Hematopoietic multipotent progenitor cell (in vitro differentiated cells): Measurements from ENCODE around the gene EDRF1. TPM values are rescaled to one million over a fixed set of nuclear protein-coding genes. Genes with fewer than 3 reads are reported as not detected.
"Not testable (repeated sequence)": the region's sequence is repeated elsewhere in the genome, so short reads cannot be mapped to it uniquely, and the experiment has no call there.

Experiments used
- DNase-seq, 3 donors: peaks; one replicate each; pipeline ENCODE4 v3.0.0-alpha.2; 2011 to 2015; ENCODE audit warnings: low read depth in 2 of 3, low spot score in 2 of 3
- total RNA-seq: library from RNA; depleted of rRNA; stranded (reverse); fragments of >200 nt; gene quantifications from one replicate; pipeline ENCODE4 v1.2.3, GENCODE V29; 2012

EDRF1 gene, protein sequence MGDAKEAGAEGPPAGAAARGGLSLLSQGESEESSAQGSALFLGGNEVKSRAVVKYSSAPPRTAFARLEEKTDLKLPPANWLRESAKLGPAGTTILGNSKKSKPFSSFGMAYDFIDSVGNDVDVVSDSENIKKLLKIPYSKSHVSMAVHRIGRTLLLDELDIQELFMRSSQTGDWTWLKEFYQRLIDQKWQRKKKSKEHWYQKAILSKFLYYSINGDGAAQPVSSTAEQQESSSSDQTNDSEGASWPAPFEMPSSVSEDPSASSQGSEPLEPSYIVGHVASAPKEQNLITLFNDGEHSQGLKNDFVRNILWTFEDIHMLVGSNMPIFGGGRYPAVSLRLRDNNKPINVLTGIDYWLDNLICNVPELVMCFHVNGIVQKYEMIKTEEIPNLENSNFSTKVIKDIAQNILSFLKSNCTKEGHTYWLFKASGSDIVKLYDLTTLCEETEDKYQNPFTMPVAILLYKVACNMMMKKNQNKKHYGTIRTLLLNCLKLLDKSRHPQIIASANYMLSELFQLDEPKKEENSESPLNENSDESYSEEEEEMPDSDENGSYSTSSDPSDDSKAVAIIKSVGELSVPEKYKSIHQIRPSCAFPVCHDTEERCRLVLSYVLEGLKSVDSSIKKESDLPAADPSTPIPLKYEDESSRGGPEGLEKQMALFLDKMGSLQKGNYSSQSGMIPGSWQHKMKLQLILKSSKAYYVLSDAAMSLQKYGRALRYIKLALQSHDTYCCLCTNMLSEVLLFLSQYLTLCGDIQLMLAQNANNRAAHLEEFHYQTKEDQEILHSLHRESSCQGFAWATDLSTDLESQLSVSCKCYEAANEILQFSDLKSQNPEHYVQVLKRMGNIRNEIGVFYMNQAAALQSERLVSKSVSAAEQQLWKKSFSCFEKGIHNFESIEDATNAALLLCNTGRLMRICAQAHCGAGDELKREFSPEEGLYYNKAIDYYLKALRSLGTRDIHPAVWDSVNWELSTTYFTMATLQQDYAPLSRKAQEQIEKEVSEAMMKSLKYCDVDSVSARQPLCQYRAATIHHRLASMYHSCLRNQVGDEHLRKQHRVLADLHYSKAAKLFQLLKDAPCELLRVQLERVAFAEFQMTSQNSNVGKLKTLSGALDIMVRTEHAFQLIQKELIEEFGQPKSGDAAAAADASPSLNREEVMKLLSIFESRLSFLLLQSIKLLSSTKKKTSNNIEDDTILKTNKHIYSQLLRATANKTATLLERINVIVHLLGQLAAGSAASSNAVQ
- 13.2 TPM for total RNA-seq

DNA sequence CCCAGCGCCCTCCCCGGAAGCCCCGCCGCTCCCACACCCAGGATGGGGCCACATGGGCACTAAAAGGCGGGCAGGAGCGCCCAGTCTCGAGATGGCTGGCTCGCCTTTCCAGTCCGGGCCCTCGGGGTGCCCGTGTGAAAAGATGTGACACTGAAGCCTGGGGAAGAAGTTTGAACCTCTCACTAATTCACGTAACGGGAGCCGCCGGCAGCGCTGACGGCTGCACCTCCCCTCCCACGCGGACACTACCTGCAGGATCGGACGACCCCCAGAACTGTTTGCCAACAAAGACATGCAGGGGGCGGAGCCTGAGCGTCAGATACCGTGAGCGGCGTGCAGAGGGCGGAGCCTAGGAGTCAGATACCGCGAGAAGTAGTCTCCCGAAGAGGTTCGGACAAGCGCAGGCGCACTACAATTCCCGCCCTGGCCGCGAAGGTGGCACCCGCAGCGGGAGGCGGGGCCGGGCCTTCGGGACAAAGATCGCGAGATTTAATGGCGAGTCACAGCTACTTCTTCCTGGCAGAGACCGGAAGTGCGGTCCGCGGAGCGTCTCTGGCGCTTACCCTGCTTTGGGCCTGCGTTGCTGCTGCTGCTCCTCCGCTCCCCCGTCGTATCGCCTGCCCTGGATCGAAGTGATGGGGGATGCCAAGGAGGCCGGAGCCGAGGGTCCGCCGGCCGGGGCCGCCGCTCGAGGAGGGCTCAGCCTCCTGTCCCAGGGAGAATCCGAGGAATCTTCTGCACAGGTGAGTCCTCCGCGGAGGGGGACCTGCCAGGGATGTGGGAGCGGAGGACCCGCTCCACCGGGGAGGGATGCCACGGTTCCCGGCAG is at the start of gene EDRF1:
TSS of gene EDRF1 (plus strand) at position 537 of the 829 bp plus-strand sequence. CDS start at position 636, 99 bp downstream.
- DNase-seq, result peak; percentile 93 to 99 (median 99)

DNA sequence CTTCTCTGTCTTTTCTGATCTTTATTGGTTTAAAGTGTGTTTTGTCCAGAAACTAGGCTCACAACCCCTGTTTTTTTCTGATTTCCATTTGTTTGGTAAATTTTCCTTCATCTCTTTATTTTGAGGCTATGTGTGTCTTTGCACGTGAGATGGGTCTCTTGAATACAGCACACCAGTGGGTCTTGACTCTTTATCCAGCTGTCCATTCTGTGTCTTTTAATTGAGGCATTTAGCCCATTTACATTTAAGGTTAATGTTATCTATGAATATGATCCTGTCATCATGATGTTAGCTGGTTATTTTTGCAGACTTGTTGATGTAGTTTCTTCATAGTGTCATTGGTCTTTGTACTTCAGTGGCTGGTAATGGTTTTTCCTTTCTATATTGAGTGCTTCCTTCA is 46.6 kb upstream of the EDRF1 start:
- no peak for DNase-seq

DNA sequence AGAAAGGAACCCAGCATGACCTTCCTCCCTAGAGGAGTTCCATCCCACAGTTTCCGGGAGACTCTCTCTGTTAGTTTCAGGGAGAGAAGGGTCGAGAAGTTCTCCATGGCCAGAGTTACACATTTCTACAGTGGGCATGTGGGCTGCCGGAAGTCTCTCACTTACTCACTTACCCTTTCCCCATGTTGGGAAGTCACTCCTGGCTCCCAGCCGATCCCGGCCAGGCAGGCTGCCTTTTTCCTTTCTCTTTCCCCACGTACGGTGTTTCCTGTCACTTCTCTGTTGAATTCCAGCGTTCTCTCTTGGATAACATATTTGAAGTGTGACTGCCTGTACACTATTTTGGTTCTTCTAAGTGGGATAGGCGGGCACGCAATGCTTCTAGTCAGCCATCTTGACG is 40.1 kb upstream of the EDRF1 start:
- no peak for DNase-seq

DNA sequence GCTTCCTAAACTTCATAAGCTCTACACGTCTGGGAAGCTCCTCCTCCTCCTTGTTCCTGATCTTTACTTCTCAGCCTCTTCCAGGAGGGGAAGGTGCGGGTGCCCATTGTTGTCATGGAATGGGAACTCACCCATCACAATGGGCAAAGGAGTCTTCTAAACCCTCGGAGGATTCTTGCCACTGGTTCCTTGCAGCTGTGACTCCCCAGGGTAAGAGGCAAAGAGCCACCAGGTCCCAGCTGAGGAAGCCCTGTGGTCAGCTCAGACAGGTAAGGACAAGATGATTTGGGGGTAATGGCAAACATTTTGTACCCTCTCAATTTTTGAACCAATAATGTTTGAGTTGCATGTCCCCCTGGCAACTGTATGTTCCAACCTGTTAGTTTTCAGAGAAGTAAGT is 36.4 kb upstream of the EDRF1 start, which contains the start of gene TEX36:
TSS of gene TEX36 (minus strand) at position 101 of the 400 bp plus-strand sequence. CDS start 174 bp downstream, outside the sequence.
- no peak for DNase-seq

DNA sequence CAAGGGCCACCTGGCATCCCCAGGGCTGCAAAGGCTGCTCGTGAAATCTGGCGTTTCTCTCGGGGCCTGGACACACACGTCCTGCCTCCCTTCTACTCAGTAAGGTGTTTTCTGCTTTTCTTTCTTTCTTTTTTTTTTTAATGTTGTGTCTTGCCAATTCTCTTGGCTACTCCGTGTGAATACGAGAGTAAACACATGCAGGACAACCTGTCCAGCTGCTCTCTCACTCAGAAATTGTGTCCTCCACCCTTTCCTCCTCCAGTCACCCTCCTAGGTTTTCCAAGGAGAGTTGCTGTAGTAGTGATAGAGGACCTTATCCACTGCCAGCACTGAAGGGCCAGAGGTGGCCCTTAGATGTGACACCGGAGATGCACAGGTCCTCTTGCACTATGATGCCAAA is 35.7 kb upstream of the EDRF1 start:
- DNase-seq, result no peak

DNA sequence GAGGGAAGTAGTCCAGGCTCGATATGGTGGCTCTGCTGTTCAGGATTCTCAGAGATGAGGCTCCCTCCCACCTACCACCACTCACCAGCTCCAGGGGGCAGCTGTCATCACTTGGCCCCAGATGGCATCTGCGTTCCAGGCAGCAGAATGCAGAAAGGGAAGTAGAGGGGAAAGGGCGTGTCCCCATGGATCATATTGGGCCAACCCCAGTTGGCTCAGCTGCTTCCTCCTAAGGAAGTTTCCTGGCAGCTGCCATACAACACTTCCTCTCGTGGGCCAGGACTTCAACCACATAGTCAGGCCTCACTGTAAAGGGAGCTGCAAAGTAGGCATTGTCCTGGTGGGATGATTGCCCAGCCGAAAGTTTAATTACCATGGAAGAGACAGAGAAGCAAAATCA is 34.9 kb upstream of the EDRF1 start:
- peak in 1 of 3 donors; percentile 19 for DNase-seq

DNA sequence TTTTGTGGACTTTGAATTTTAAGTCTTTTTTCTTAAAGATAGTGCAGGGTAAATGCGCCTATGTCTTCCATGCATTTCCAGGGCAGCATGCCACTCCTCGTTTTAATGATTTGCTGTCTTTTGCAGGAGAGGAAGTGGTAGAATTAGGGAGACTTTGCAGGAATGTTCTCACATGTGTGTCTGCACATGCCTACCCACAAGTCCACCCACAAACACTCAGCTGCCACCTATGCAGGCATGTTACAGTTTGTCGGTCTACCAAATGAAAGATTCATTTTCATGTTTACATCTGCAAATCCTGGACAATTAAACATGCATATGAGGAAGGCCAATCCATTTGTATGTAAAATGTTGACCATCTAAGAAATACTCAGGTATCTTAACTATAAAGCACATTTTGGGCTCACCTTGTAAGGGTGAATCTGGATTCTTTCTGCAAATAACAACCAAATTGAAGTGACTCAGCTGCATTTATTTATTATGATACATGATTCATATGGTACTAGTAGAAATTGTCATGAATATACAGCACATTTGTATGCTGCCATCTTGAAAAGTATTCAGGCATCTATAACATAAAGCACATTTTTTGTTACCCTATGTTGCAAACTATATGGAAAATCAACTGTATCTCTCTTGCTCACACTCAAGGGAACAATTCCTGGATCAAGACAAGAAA is 31.9 kb upstream of the EDRF1 start:
- no peak for DNase-seq

DNA sequence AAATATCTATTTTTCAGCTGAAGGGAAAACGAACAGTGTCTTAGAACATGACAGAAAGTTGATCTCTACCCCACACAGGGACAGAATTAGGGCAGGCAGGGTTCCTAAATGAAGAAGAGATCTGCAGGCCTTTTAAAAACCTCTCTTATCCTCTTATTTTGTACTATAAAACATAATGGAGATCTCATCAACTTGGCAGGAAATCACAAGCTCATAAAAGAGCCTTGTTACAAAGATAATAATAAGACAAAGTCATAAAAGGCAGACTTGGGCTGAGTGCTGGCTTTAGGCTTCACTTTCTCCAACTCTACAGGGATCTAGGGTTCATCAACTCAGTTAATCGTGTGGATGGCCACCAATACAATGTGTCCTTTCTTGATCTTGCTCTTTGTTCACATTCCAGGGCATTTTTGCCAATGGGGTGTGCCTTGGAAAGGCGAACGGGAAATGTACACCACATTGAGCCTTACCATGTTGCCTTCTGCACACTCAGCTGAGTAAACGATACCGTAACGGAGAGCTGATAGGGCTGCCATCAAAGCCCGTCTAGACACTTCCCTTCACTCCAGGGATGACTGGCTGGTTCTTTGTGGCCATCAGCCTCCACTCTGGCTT is 29.4 kb upstream of the EDRF1 start:
- no peak for DNase-seq

DNA sequence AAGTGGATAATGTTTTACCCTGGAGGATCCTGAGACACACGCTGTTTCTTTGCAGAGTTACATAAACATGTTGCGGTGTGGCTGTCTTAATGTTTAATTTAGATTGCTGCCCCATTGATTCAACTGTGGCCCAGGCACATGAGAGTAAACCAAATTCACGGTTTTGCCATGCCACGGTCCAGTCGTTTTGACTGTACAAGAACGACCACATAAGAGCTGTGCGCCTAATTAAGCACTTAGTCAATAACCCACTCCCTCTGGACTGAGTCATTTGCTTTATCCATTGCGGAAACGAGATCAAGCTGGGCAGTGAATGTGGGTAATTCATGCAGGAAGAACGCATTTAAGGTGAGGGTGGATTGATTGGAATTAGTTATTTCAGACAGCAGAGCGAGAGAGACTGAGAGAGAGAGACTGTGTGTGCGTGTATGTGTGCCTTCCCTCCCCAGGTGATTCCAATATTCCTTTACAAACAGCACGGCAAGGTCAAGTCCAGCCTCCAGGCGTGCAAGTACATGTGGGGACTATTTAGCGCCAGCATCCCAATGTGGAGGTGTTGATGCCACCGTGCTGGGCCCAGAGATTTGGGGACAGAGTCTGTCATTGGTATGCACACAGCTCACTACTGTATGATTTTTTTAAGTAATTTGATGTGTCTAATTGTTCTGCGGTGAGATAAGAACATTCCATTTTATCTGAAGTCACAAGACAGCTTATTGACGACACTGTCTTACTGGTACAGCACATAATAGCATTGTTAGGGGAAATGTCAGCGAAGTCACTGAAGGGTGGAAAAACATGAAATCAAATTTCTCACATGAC is 28.1 kb upstream of the EDRF1 start:
- DNase-seq, result no peak

DNA sequence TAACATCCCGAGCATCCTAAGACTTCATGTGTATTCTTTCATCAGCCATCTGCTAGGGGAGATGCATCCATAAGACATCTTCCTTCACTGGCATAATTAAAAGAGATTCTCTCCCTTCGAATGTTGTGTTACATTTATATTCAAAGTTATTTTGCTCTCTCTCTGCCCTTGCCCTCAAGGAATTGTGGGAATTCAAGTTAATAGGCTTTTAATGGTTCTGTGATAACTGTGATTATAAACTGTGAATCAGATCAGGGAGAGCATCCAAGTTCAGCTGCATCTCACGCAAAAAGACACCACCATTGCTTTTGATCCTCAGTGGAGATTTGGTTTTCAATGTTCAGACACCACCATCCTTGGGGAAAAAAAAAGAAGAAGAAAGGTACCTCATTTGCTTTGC is 27.3 kb upstream of the EDRF1 start:
- no peak for DNase-seq

DNA sequence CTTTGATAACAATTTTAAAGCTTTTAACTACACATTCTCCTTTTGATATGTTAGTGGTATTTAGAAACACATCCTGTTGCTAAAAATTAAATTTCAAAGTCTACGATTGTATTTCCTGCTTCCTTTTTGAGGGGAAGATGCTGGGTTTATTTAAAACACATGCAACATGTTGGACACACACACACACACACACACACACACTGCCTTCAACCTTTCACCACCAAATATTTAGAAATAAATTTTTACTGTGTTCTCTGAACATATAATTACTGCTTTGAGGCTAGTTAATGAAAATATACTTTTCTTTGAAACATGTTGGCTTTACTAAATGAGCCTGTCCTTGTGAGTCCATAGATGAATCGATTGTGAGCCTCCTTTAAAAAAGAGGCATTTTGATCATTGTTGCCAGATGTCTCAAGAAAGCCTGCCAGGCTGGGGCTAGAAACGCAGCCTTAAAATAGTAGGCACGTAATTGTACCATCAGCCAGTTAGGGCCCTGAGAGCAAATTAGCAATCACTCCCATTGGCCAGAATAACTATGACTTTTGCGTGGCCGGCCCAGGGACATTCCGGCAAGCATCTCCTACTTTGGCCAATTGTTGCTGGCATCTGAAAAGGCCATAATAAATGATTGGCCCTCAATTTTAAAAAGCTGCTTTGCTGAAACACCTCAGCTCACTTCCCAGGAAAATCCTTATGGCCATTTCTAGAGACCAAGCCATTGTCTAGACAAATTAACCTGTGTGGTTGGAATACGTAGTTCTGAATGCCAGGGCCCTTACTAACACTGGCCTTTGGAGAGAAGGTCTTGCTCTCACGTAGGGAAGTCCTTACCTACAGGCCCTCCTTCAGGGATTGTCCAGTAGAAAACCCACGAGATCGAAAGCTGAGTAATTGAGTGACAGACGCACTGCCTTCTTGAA is 26.6 kb upstream of the EDRF1 start:
- DNase-seq, result no peak

DNA sequence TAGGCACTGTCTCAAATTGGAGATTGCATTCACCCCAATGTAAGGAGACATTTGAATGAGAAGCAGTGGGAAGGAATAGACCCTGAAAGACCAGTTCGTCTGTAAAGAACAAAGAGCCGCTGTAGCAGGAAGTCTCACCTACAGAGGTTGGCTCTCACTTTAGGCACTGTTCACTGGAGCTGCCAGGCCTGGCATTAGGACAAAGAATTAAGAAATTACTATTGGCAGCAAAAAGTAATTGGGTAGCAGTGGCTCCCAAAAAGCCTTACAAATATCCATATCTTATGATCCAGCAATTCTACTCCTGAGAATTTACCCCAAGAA is 26.0 kb upstream of the EDRF1 start:
- no peak for DNase-seq

DNA sequence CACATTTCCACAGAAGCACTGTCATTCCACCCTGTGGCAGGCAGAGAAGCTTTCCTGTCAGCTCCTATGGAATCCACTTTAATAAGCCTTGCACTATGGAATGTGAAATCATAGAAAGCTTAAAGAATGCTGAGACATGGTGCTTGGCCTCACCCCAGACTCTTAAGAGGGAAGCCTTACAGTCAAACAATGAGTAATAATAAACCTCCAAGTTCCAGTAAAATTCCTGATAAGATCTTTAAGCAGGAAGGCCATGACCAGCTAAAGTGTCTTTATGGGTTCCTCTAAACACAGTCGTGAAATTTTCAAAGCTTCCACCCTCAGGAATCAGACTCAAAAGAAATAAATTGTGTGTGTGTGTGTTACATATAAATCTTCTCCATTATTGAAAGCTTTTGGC is 24.6 kb upstream of the EDRF1 start:
- DNase-seq, result peak in 2 of 3 donors; percentile 8 to 46

DNA sequence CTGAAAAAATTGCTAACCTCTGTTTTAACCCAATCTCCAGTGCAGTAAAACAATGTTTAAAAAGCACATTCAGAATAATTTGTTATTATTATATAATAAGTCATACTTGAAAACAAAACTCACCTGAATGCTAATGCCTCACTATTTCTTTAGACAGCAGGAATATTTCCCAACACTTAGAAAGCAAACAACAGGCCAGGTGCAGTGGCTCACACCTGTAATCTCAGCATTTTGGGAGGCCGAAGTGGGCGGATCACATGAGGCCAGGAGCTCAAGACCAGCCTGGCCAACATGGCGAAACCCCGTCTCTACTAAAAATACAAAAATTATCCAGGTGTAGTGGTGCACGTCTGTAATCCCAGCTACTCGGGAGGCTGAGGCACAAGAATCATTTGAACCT is 22.6 kb upstream of the EDRF1 start:
- not testable (repeated sequence) for DNase-seq

DNA sequence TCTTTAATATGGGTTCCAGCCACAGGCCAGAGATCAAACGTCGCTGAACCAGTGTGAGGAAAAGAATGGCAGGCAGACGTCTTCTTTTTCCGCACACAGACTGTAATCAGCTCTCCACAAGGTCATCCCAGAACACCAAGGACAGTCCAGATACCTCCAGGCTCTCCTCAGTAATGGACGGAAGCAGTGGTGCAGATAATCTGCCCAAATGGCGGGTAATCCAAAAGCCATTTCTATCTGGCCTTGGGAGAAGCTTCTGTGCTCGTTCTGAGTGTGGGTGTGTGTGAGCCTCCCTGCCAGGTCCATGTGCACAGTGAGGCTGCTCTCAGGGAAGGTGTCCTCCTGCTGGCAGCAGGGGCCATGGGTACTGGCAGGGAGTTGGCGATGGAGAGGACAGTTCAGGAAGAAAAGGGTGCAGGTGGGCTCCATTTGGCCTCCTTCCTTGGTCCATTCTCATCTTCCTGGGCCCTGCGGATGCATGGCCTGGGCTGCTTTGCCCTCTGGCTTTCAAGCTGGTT is 21.0 kb upstream of the EDRF1 start:
- DNase-seq, result no peak

DNA sequence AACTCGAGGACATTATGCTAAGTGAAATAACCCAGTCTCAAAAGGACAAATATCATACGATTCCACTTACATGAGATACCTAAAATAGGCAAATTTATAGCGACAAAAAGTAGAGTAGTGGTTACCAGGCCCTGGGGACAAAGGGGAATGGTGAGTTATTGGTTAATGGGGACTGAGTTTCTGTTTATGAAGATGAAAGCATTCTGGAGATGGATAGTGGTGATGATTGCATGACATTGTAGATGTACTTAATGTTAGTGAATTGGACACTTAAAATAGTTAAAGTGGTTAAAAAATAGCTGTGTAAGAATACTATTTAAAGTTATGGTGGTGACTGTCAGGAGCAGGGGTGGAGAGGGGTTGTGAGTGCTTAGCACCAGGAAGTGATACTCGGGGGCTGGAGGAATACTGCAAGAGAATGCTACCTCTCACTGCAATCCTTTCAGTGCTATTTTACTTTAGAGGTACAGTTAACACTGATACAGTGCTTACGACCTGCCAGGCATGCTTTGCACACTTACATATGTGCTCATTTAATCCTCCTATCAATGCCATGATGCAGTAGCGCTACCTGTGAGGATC is 19.9 kb upstream of the EDRF1 start:
- DNase-seq, result no peak
